ENCODE results near the gene NOC2L.

NOC2L gene

GRCh38 chr1:974293-974640, 15.2 kb upstream of the NOC2L start:
- H3K27ac Mint-ChIP-seq = no peak overlapping the region
- peaks cover 2% of the 10 kb centered on the region for H3K4me1 Mint-ChIP-seq (ENCODE audit: low read depth)
- H3K4me3 Mint-ChIP-seq = no peak overlapping the region
- H3K36me3 Mint-ChIP-seq (ENCODE audit: low read depth) = no peaks in the 10 kb centered on the region
- peaks cover 11% of the 10 kb centered on the region for H3K27me3 Mint-ChIP-seq (ENCODE audit: low read depth)
- H3K9me3 Mint-ChIP-seq = no peaks in the 10 kb centered on the region
- no peak for DNase-seq (ENCODE audit: low spot score)

GRCh38 chr1:973459-974292, 14.6 kb upstream of the NOC2L start:
- Mint-ChIP-seq H3K27me3 (ENCODE audit: low read depth) (peaks cover 11% of the 10 kb centered on the region), H3K9me3 (no peaks in the 10 kb centered on the region), H3K27ac (no peak overlapping the region), H3K36me3 (ENCODE audit: low read depth) (no peaks in the 10 kb centered on the region), H3K4me3 (no peak overlapping the region), H3K4me1 (ENCODE audit: low read depth) (peaks cover 2% of the 10 kb centered on the region)
- no peak for DNase-seq (ENCODE audit: low spot score)

GRCh38 chr1:972726-973458, 13.8 kb upstream of the NOC2L start:
- no peaks in the 10 kb centered on the region for H3K36me3 Mint-ChIP-seq (ENCODE audit: low read depth)
- H3K27me3 Mint-ChIP-seq (ENCODE audit: low read depth) = peaks cover 11% of the 10 kb centered on the region
- peaks cover 2% of the 10 kb centered on the region for H3K4me1 Mint-ChIP-seq (ENCODE audit: low read depth)
- no peak overlapping the region for H3K4me3 Mint-ChIP-seq
- no peak overlapping the region for H3K27ac Mint-ChIP-seq
- H3K9me3 Mint-ChIP-seq = no peaks in the 10 kb centered on the region
- DNase-seq (ENCODE audit: low spot score) = no peak

GRCh38 chr1:971751-972506, 12.9 kb upstream of the NOC2L start:
- Mint-ChIP-seq H3K27me3 (ENCODE audit: low read depth) (peaks cover 11% of the 10 kb centered on the region), H3K4me1 (ENCODE audit: low read depth) (peaks cover 2% of the 10 kb centered on the region), H3K4me3 (no peak overlapping the region), H3K9me3 (no peaks in the 10 kb centered on the region), H3K27ac (no peak overlapping the region), H3K36me3 (ENCODE audit: low read depth) (no peaks in the 10 kb centered on the region)
- no peak for DNase-seq (ENCODE audit: low spot score)

GRCh38 chr1:970973-971730, 12.1 kb upstream of the NOC2L start:
- Mint-ChIP-seq H3K27me3 (ENCODE audit: low read depth) (peaks cover 11% of the 10 kb centered on the region), H3K27ac (no peak overlapping the region), H3K4me3 (no peak overlapping the region), H3K9me3 (no peaks in the 10 kb centered on the region), H3K36me3 (ENCODE audit: low read depth) (no peaks in the 10 kb centered on the region), H3K4me1 (ENCODE audit: low read depth) (peaks cover 2% of the 10 kb centered on the region)
- DNase-seq (ENCODE audit: low spot score) = no peak

GRCh38 chr1:970242-970972, 11.4 kb upstream of the NOC2L start:
- Mint-ChIP-seq H3K27ac (no peak overlapping the region), H3K9me3 (no peaks in the 10 kb centered on the region), H3K27me3 (ENCODE audit: low read depth) (peaks cover 7% of the 10 kb centered on the region), H3K4me3 (no peak overlapping the region), H3K4me1 (ENCODE audit: low read depth) (no peaks in the 10 kb centered on the region), H3K36me3 (ENCODE audit: low read depth) (no peaks in the 10 kb centered on the region)
- DNase-seq (ENCODE audit: low spot score) = no peak

GRCh38 chr1:969260-969855, 10.3 kb upstream of the NOC2L start:
- no peak for DNase-seq (ENCODE audit: low spot score)
- Mint-ChIP-seq H3K27me3 (ENCODE audit: low read depth) (peaks cover 7% of the 10 kb centered on the region), H3K36me3 (ENCODE audit: low read depth) (peaks cover 2% of the 10 kb centered on the region), H3K27ac (no peak overlapping the region), H3K4me3 (no peak overlapping the region), H3K4me1 (ENCODE audit: low read depth) (no peaks in the 10 kb centered on the region), H3K9me3 (no peaks in the 10 kb centered on the region)

- no peaks in the 10 kb centered on the region for H3K9me3 Mint-ChIP-seq
- DNase-seq (ENCODE audit: low spot score) = no peak
- peaks cover 2% of the 10 kb centered on the region for H3K36me3 Mint-ChIP-seq (ENCODE audit: low read depth)
- no peak overlapping the region for H3K4me3 Mint-ChIP-seq
- H3K27ac Mint-ChIP-seq = no peak overlapping the region
- H3K4me1 Mint-ChIP-seq (ENCODE audit: low read depth) = no peaks in the 10 kb centered on the region
- peaks cover 7% of the 10 kb centered on the region for H3K27me3 Mint-ChIP-seq (ENCODE audit: low read depth)
These were observed 8.6 kb upstream of the NOC2L start for GRCh38 chr1:967466-968343.

- Mint-ChIP-seq H3K27me3 (ENCODE audit: low read depth) (peaks cover 7% of the 10 kb centered on the region), H3K36me3 (ENCODE audit: low read depth) (peaks cover 4% of the 10 kb centered on the region), H3K27ac (peak overlapping the region; percentile 63), H3K9me3 (no peaks in the 10 kb centered on the region), H3K4me3 (peak overlapping the region; percentile 83), H3K4me1 (ENCODE audit: low read depth) (no peaks in the 10 kb centered on the region)
- peak; percentile 75 for DNase-seq (ENCODE audit: low spot score)
These were observed 7.7 kb upstream of the NOC2L start for GRCh38 chr1:966704-967300.

GRCh38 chr1:966135-966703, 7.2 kb upstream of the NOC2L start, which contains the start of gene PLEKHN1:
Gene PLEKHN1, plus strand, starts transcription at chr1:966482. Its CDS starts 50 bp downstream, at chr1:966532.
- peaks cover 4% of the 10 kb centered on the region for H3K36me3 Mint-ChIP-seq (ENCODE audit: low read depth)
- DNase-seq (ENCODE audit: low spot score) = no peak

GRCh38 chr1:965526-966134, 6.6 kb upstream of the NOC2L start:
- Mint-ChIP-seq H3K27me3 (ENCODE audit: low read depth) (peaks cover 3% of the 10 kb centered on the region), H3K4me3 (peak overlapping the region; percentile 40), H3K27ac (no peak overlapping the region), H3K9me3 (no peaks in the 10 kb centered on the region), H3K36me3 (ENCODE audit: low read depth) (peaks cover 4% of the 10 kb centered on the region), H3K4me1 (ENCODE audit: low read depth) (no peaks in the 10 kb centered on the region)
- no peak for DNase-seq (ENCODE audit: low spot score)

More at GRCh38 chr1:966135-966703, 7.2 kb upstream of the NOC2L start, which contains the start of gene PLEKHN1:
- Mint-ChIP-seq H3K4me1 (ENCODE audit: low read depth) (no peaks in the 10 kb centered on the region), H3K4me3 (peak within 1 kb of the TSS; percentile 83), H3K27ac (peak within 1 kb of the TSS; percentile 63), H3K27me3 (ENCODE audit: low read depth) (peaks cover 3% of the 10 kb centered on the region), H3K9me3 (no peaks in the 10 kb centered on the region)

Measured in T-helper 2 cell treated with Interferon-gamma antibody and Interleukin-4, amounts not matched to agents 5 μg/mL and 100 μg/mL, for 36 hours (primary cell).